Heart right ventricle (tissue), 16 donors: ENCODE results near the gene SGCA. TPM values are rescaled to one million over a fixed set of nuclear protein-coding genes. Genes with fewer than 3 reads are reported as not detected.
A peak's percentile ranks its signal among the peaks of the same experiment; 100 is the strongest.

Source experiments
- ATAC-seq, 8 donors: fragments of 200-7000 bp; cut with Tn5 transposase; one replicate each; pipeline ENCODE4 v1.9.1; 2020; ENCODE audit warnings: mild to moderate bottlenecking in 8 of 8, moderate library complexity in 8 of 8, moderate number of reproducible peaks in 1 of 8
- DNase-seq, 2 donors: peaks; one replicate each; pipeline ENCODE4 v3.0.0-alpha.2; 2020
- H3K27ac ChIP-seq, 10 donors: fragments of 200-600 bp; sonication (generic) in 2 of 10; one replicate each; pipeline versions ENCODE4 v1.5.0 to v1.8.0; 2020 to 2022; ENCODE audit warnings: mild to moderate bottlenecking in 3 of 10
- H3K27me3 ChIP-seq, 7 donors: fragments of 200-600 bp; one replicate each; pipeline ENCODE4 v1.8.0; 2021 to 2022; ENCODE audit warnings: mild to moderate bottlenecking in 2 of 7
- H3K36me3 ChIP-seq, 9 donors: fragments of 200-600 bp; sonication (generic) in 1 of 9; one replicate each; pipeline versions ENCODE4 v1.5.0 to v1.8.0; 2020 to 2022; ENCODE audit warnings: mild to moderate bottlenecking in 2 of 9
- H3K4me1 ChIP-seq, 9 donors: fragments of 200-600 bp; sonication (generic) in 1 of 9; one replicate each; pipeline versions ENCODE4 v1.5.0 to v1.8.0; 2020 to 2022; ENCODE audit warnings: mild to moderate bottlenecking in 4 of 9
- H3K4me3 ChIP-seq, 10 donors: fragments of 200-600 bp; sonication (generic) in 2 of 10; one replicate each; pipeline versions ENCODE4 v1.5.0 to v1.8.0; 2020 to 2022; ENCODE audit warnings: mild to moderate bottlenecking in 7 of 10, moderate library complexity in 2 of 10
- H3K9me3 ChIP-seq, 11 donors: fragments of 200-600 bp in 10 of 11; sonication (generic) in 2 of 11; one replicate each; pipeline versions ENCODE4 v1.5.0 to v1.8.0; 2013 to 2022; ENCODE audit warnings: mild to moderate bottlenecking in 2 of 11, control low read depth in 1 of 11, moderate library complexity in 1 of 11
- CTCF ChIP-seq, 9 donors: fragments of 200-600 bp; sonication (generic) in 2 of 9; IDR thresholded peaks; one replicate each; pipeline versions ENCODE4 v1.5.0 to v1.8.0; 2021 to 2022; ENCODE audit warnings: antibody characterized with exemption in 9 of 9, mild to moderate bottlenecking in 5 of 9, moderate library complexity in 1 of 9
- WGBS, 2 donors: extraction: QIAGEN DNeasy Blood & Tissue Kit; methylation state at CpG; one replicate each; pipeline ENCODE4 v1.1.7; 2013; ENCODE audit warnings: inconsistent platforms in 1 of 2; 5-methylcytosine and 5-hydroxymethylcytosine counted together
- intact Hi-C, 10 donors: fragments of 100-400 bp; cut with DNase I; formaldehyde crosslinking; loops; one replicate each; pipeline versions ENCODE4 v1.11.1 to v1.14.2; 2022
- polyA plus RNA-seq, 2 donors: library from polyadenylated mRNA; stranded (reverse); fragments of 200-250 nt; gene quantifications; one replicate each; pipeline ENCODE4 v1.2.3, GENCODE V29; 2013
- total RNA-seq, 10 donors: library from RNA; stranded (reverse); fragmentation: NEBNext Ultra II Directional in 3 of 10; extraction: Animal tissue kit (Norgen Biotek cat#: 25700) in 3 of 10; gene quantifications; one replicate each; pipeline versions ENCODE4 v1.2.1 to v1.2.4, GENCODE V29; 2021 to 2023
- donor health status: Arrhythmogenic right ventricular cardiomyopathy.
- donor health status: ischemic (EF 13 %, LVEDD 7.1; RV severe dilation, severe dysfunction).
- donor health status: healthy with polysubstance abuse.
- donor health status: DM: no; HTN: yes; CAD: no.
- donor health status: DM: no; HTN: no; CAD: no.
- donor health status: ischemic (EF 25% LVEDD 6.9; RV normal size, moderate dysfunction).
- donor health status: ischemic (EF 25% LVEDD 5.7; RV mildly dilated, moderate dysfunction).
- donor health status: healthy.
- donor health status: DM: yes; HTN: yes; CAD: no.
- donor health status: Ischemic cardiomyopathy.
- donor health status: ischemic (EF 35%, LVEDD 5.7; RV mildly dilated, moderate dysfunction).
- donor health status: nonischemic (EF 11% LVEDD 7.7; RV severe dilation, severe dysfunction).
- donor health status: DM: yes; HTN: yes; CAD: no.
- donor health status: PGD.
- donor health status: ischemic (EF 29% LVEDD 5.4; RV normal size, mild dysfunction).
- donor health status: nonischemic (EF 23%, LVEDD 6.1; RV moderate dilation, normal function).

Gene SGCA
- total and polyA plus RNA-seq, 12 donors: 136 to 314 (median 158) TPM

DNA sequence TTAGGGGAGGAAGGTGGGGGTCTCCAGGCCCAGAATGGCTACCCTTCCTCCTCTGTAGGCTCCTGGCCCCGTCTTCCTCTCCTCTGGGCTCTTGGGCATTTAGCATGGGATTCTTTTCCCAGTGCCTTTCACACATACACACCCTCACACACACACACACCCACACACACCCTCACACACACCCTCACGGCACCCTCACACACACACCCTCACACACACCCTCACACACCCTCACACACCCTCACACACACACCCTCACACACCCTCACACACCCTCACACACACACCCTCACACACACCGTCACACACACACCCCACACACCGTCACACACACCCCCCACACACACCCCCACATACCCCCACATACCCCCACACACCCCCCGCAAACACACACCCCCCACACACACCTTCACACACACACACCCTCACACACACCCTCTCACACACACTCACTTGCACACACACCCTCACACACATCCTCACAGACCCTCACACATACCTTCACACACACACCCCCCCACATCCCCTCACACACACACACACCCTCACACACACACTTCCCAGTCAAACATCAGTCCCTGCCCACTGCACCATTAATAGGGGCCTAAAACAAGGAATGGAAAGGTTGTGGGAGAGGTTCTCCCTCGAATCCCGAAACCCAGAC, 845 bp downstream of the SGCA start:
- H3K9me3 ChIP-seq: no peaks in the 10 kb centered on the region
- peaks cover 5 to 76% (median 32%) of the 10 kb centered on the region in 9 donors for H3K4me1 ChIP-seq
- peaks cover 0 to 16% (median 0%) of the 10 kb centered on the region in 9 donors for H3K36me3 ChIP-seq
- H3K4me3 ChIP-seq: peak overlapping the region in 9 of 10 donors; percentile 36 to 59 (median 54)
- TF ChIP-seq CTCF (IDR thresholded peaks at IDR 0.05): no peak
- H3K27ac ChIP-seq: peak overlapping the region; percentile 72 to 99 (median 94)
- ATAC-seq: peak in 1 of 8 donors; percentile 0
- DNase-seq: no peak
- intact Hi-C loops: loop anchor here in 3 of 10 donors (5.0 to 10.0 kb wide), 3 partner anchors 52 to 128 kb away; no protein-coding TSS in a partner anchor
- WGBS, 2 donors: 47 to 56% methylated on average over 7 of the region's 7 CpGs
- H3K27me3 ChIP-seq: no peaks in the 10 kb centered on the region

- Histone ChIP-seq H3K36me3 (peaks cover 0 to 16% (median 0%) of the 10 kb centered on the region in 9 donors), H3K9me3 (no peaks in the 10 kb centered on the region), H3K27ac (peak overlapping the region in 7 of 10 donors; percentile 4 to 58 (median 52)), H3K27me3 (no peaks in the 10 kb centered on the region), H3K4me3 (peak overlapping the region in 8 of 10 donors; percentile 14 to 43 (median 36)), H3K4me1 (peaks cover 5 to 76% (median 33%) of the 10 kb centered on the region in 9 donors)
- TF ChIP-seq CTCF (IDR thresholded peaks at IDR 0.05): no peak
- intact Hi-C loops: loop anchor here in 3 of 10 donors (5.0 to 10.0 kb wide), 3 partner anchors 53 to 127 kb away; no protein-coding TSS in a partner anchor
- no peak for ATAC-seq
- WGBS, 2 donors: 54 to 62% methylated on average over 19 of the region's 19 CpGs
- DNase-seq: peak in 1 of 2 donors; percentile 12
Measured at GRCh38 chr17:50167371-50167770, 1.6 kb downstream of the SGCA start.

DNA sequence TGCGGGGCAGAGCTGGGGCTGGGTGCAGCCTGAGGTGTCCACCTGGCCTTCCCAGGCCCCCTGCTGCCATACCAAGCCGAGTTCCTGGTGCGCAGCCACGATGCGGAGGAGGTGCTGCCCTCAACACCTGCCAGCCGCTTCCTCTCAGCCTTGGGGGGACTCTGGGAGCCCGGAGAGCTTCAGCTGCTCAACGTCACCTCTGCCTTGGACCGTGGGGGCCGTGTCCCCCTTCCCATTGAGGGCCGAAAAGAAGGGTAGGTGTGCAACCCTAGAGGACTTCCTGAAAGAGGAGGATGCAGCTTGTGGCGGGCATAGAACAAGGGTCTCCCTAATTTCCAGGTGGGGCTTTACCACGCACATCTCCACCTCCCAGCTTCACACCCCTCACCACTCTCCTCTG, 2.5 kb downstream of the SGCA start:
- peaks cover 0 to 16% (median 0%) of the 10 kb centered on the region in 9 donors for H3K36me3 ChIP-seq
- H3K27me3 ChIP-seq: no peaks in the 10 kb centered on the region
- H3K27ac ChIP-seq: peak overlapping the region in 1 of 10 donors; percentile 58
- ATAC-seq (no peak), DNase-seq (no peak)
- peaks cover 5 to 80% (median 33%) of the 10 kb centered on the region in 9 donors for H3K4me1 ChIP-seq
- 74 to 76% methylated on average over 13 of the region's 13 CpGs for WGBS, 2 donors
- peak overlapping the region in 1 of 10 donors; percentile 43 for H3K4me3 ChIP-seq
- no peaks in the 10 kb centered on the region for H3K9me3 ChIP-seq
- TF ChIP-seq CTCF (IDR thresholded peaks at IDR 0.05): no peak
- intact Hi-C loops: loop anchor here in 4 of 10 donors (2.0 to 10.0 kb wide), 4 partner anchors 30 to 126 kb away; no protein-coding TSS in a partner anchor

GRCh38 chr17:50169121-50169764, 3.4 kb downstream of the SGCA start:
- peak overlapping the region in 2 of 10 donors; percentile 35 to 94 for H3K27ac ChIP-seq
- peak; percentile 24 to 57 for DNase-seq
- WGBS, 2 donors: 32 to 37% methylated on average over 14 of the region's 14 CpGs
- peaks cover 0 to 16% (median 0%) of the 10 kb centered on the region in 9 donors for H3K36me3 ChIP-seq
- intact Hi-C loops: loop anchor here in 4 of 10 donors (2.0 to 10.0 kb wide), 4 partner anchors 30 to 126 kb away; no protein-coding TSS in a partner anchor
- ATAC-seq: peak in 4 of 8 donors; percentile 1 to 30 (median 5)
- TF ChIP-seq CTCF (IDR thresholded peaks at IDR 0.05): peak; percentile 23 to 69 (median 57)
- no peaks in the 10 kb centered on the region for H3K9me3 ChIP-seq
- H3K4me3 ChIP-seq: no peak overlapping the region
- H3K4me1 ChIP-seq: peaks cover 5 to 83% (median 42%) of the 10 kb centered on the region in 9 donors
- H3K27me3 ChIP-seq: no peaks in the 10 kb centered on the region
